GM12878 (cell line): ENCODE measurements around the gene SPIRE1. TPM values are rescaled to one million over a fixed set of nuclear protein-coding genes. Genes with fewer than 3 reads are reported as not detected.

Experiments used
- ATAC-seq: fragments of 200-7000 bp; cut with Tn5 transposase; 3 replicates; pipeline ENCODE4 v1.9.1; 2020; ENCODE audit warnings: mild to moderate bottlenecking, moderate library complexity
- BruUV-seq: library from RNA; stranded (reverse); fragments of 400-500 nt; replicated peaks from 2 replicates; lab custom pipeline; 2021; lab: Mats Ljungman, UMichigan
- CTCF ChIA-PET: fragments of 300-600 bp; sonication (Branson Sonifier 250); formaldehyde crosslinking; extraction: SDS; loops from one replicate; lab custom pipeline; 2021; ENCODE audit warnings: inconsistent platforms; lab: Yijun Ruan, JAX
- POLR2A ChIA-PET: fragments of 350-600 bp; formaldehyde crosslinking; extraction: SDS; loops from one replicate; lab custom pipeline; 2021; ENCODE audit warnings: inconsistent platforms; lab: Charles Lee
- RAD21 ChIA-PET: fragments of 300-600 bp; sonication (Branson Sonifier 250); formaldehyde crosslinking; loops from one replicate; lab custom pipeline; 2023; ENCODE audit warnings: antibody characterized with exemption; ENCODE audit not compliant: unreplicated experiment; lab: Charles Lee
- SMC1A ChIA-PET: fragments of 300-600 bp; sonication (Branson Sonifier 250); formaldehyde crosslinking; loops from one replicate; lab custom pipeline; 2023; ENCODE audit not compliant: unreplicated experiment, uncharacterized antibody; lab: Charles Lee
- DNase-seq: peaks from one replicate; pipeline ENCODE4 v3.0.0-alpha.2; 2011; ENCODE audit warnings: low read depth, low spot score
- FAIRE-seq: peaks from 3 replicates; lab custom pipeline; 2011; peaks lifted over from hg19 to GRCh38; lab: Jason Lieb, UNC
- H2AFZ ChIP-seq: 2 replicates; pipeline ENCODE4 v1.6.0; 2011; ENCODE audit warnings: low read depth, low read length, control low read depth; ENCODE audit not compliant: control insufficient read depth
- H3K27ac ChIP-seq: 2 replicates; pipeline ENCODE4 v1.5.1; 2011; ENCODE audit warnings: control low read depth; ENCODE audit not compliant: control insufficient read depth, insufficient read depth
- H3K27me3 ChIP-seq, 2 experiments: replicated peaks in 1 of 2; 2 replicates each; pipeline versions ENCODE4 v1.6.0 to v1.6.1; 2011; ENCODE audit warnings: low read length in 1 of 2; ENCODE audit not compliant: control insufficient read depth in 2 of 2, insufficient read depth in 2 of 2
- H3K36me3 ChIP-seq, 2 experiments: 2 replicates each; pipeline ENCODE4 v1.5.1; 2011; ENCODE audit warnings: low read length in 1 of 2; ENCODE audit not compliant: control insufficient read depth in 2 of 2, insufficient read depth in 2 of 2
- H3K4me1 ChIP-seq: 2 replicates; pipeline ENCODE4 v1.6.1; 2011; ENCODE audit warnings: mild to moderate bottlenecking, low read length, moderate library complexity, mixed read lengths; ENCODE audit not compliant: control insufficient read depth, insufficient read depth
- H3K4me2 ChIP-seq: 2 replicates; pipeline ENCODE4 v1.6.0; 2011; ENCODE audit warnings: control low read depth; ENCODE audit not compliant: control insufficient read depth, insufficient read depth
- H3K4me3 ChIP-seq: fragments of 200-600 bp; sonication (generic); 2 replicates; pipeline ENCODE4 v1.5.1; 2016
- H3K79me2 ChIP-seq: 2 replicates; pipeline ENCODE4 v1.6.0; 2011; ENCODE audit warnings: low read length; ENCODE audit not compliant: control insufficient read depth, insufficient read depth
- H3K9ac ChIP-seq: 2 replicates; pipeline ENCODE4 v1.8.0; 2011; ENCODE audit warnings: low read length, control low read depth, mixed read lengths; ENCODE audit not compliant: control insufficient read depth, insufficient read depth
- H3K9me3 ChIP-seq: replicated peaks from 3 replicates; pipeline ENCODE4 v1.5.1; 2011; ENCODE audit warnings: mild to moderate bottlenecking, low read length; ENCODE audit not compliant: control insufficient read depth, insufficient read depth
- H4K20me1 ChIP-seq: 2 replicates; pipeline ENCODE4 v1.6.0; 2011; ENCODE audit not compliant: control insufficient read depth, insufficient read depth
- BHLHE40 ChIP-seq, 2 experiments: fragments of 450-650 bp in 1 of 2; IDR thresholded peaks; 2 replicates each; pipeline ENCODE4 v1.6.1; 2011 to 2017; ENCODE audit warnings: low read depth in 2 of 2, borderline replicate concordance in 1 of 2, improper control_type of control experiment in 1 of 2, low read length in 1 of 2, mild to moderate bottlenecking in 1 of 2
- BMI1 ChIP-seq: fragments of 450-650 bp; IDR thresholded peaks from 2 replicates; pipeline ENCODE4 v1.6.1; 2016; ENCODE audit warnings: mild to moderate bottlenecking, moderate library complexity, borderline replicate concordance
- ELK1 ChIP-seq: IDR thresholded peaks from 2 replicates; pipeline ENCODE4 v1.6.1; 2012; ENCODE audit warnings: low read depth, low read length, improper control_type of control experiment
- EP300 ChIP-seq, 2 experiments: fragments of 150-350 bp in 1 of 2; IDR thresholded peaks; 2 replicates each; pipeline ENCODE4 v1.6.1; 2011 to 2012; ENCODE audit warnings: low read depth in 2 of 2, low read length in 2 of 2, borderline replicate concordance in 1 of 2, improper control_type of control experiment in 1 of 2, inconsistent platforms in 1 of 2; ENCODE audit not compliant: control insufficient read depth in 1 of 2
- ESRRA ChIP-seq: IDR thresholded peaks from 2 replicates; pipeline ENCODE4 v1.6.1; 2012; ENCODE audit warnings: mild to moderate bottlenecking, low read length, improper control_type of control experiment
- IRF3 ChIP-seq: fragments of 450-650 bp; IDR thresholded peaks from 2 replicates; pipeline ENCODE4 v1.6.1; 2014; ENCODE audit warnings: mild to moderate bottlenecking
- NRF1 ChIP-seq: conservative IDR thresholded peaks from 2 replicates; pipeline ENCODE4 v1.6.1; 2011; ENCODE audit warnings: mild to moderate bottlenecking, low read depth, low read length, improper control_type of control experiment
- POLR2AphosphoS5 ChIP-seq: IDR thresholded peaks from 2 replicates; pipeline ENCODE4 v1.6.1; 2011; ENCODE audit warnings: mild to moderate bottlenecking, low read length, inconsistent platforms
- REST ChIP-seq: IDR thresholded peaks from 2 replicates; pipeline ENCODE4 v1.6.1; 2012; ENCODE audit warnings: mild to moderate bottlenecking, low read depth, low read length
- SIX5 ChIP-seq: IDR thresholded peaks from 2 replicates; pipeline ENCODE4 v1.6.1; 2011; ENCODE audit warnings: mild to moderate bottlenecking, low read depth, low read length, moderate library complexity; ENCODE audit not compliant: severe bottlenecking
- SMARCA5 ChIP-seq: fragments of 450-650 bp; IDR thresholded peaks from 2 replicates; pipeline ENCODE4 v1.6.1; 2017; ENCODE audit warnings: mild to moderate bottlenecking
- SUPT20H ChIP-seq: IDR thresholded peaks from 2 replicates; pipeline ENCODE4 v1.6.1; 2011; ENCODE audit warnings: low read depth, mild to moderate bottlenecking, low read length, moderate library complexity, borderline replicate concordance; ENCODE audit not compliant: control insufficient read depth
- TCF3 ChIP-seq: IDR thresholded peaks from 2 replicates; pipeline ENCODE4 v1.6.1; 2012; ENCODE audit warnings: low read depth, mild to moderate bottlenecking, low read length, borderline replicate concordance; ENCODE audit not compliant: insufficient read depth
- USF1 ChIP-seq: IDR thresholded peaks from 2 replicates; pipeline ENCODE4 v1.6.1; 2011; ENCODE audit warnings: borderline replicate concordance, low read depth, mild to moderate bottlenecking, moderate library complexity, mixed read lengths, low read length; ENCODE audit not compliant: insufficient read depth; ENCODE audit errors: extremely low read length
- ZSCAN29 ChIP-seq: fragments of 450-650 bp; IDR thresholded peaks from 2 replicates; pipeline ENCODE4 v1.6.1; 2017; ENCODE audit warnings: mild to moderate bottlenecking, moderate library complexity
- WGBS: methylation state at CpG from one replicate; pipeline ENCODE4 v1.1.6; 2016; ENCODE audit warnings: low lambda C conversion rate; ENCODE audit not compliant: insufficient replicate concordance, insufficient coverage; ENCODE audit errors: missing lambda C conversion rate; 5-methylcytosine and 5-hydroxymethylcytosine counted together
- in situ Hi-C: fragments of 300-500 bp; cut with MboI; formaldehyde crosslinking; loops from 9 replicates; pipeline ENCODE4 v1.14.3; 2018; ENCODE audit warnings: mixed read lengths
- intact Hi-C: fragments of 100-400 bp; cut with micrococcal nuclease; formaldehyde crosslinking; loops from one replicate; pipeline ENCODE4 v1.14.2; 2022; ENCODE audit not compliant: unreplicated experiment
- polyA plus RNA-seq, 11 experiments: library from polyadenylated mRNA; depleted of rRNA in 4 of 11; unstranded in 6 of 11; stranded (reverse) in 5 of 11; fragments of >200 nt; fragmentation: Nextera tagmentation in 4 of 11; fragmentation: Illumina TruSeq in 1 of 11; extraction: Ambion mirVana in 4 of 11; extraction: Trizol in 1 of 11; gene quantifications; 1 replicate in 1 of 11; 2 replicates in 10 of 11; pipeline versions ENCODE4 v1.2.1 to v1.2.3, GENCODE V29; 2011 to 2016; ENCODE audit warnings: inconsistent platforms in 2 of 11, missing spikeins in 2 of 11, low read depth in 1 of 11
- total RNA-seq, 4 experiments: library from RNA; depleted of rRNA in 3 of 4; stranded (reverse); fragments of >200 nt in 3 of 4; fragmentation: Illumina TruSeq in 1 of 4; extraction: Trizol in 1 of 4; gene quantifications; 2 replicates each; pipeline versions ENCODE4 v1.2.1 to v1.2.3, GENCODE V29; 2013 to 2021

Gene SPIRE1
- total and polyA plus RNA-seq, 10 of the 15 experiments (the other 5 are each of a cell fraction or from before 2014, with no cell fraction given), result 0.18 to 9.2 (median 4.3) TPM

GRCh38 chr18:12668041-12668440 lies 10.1 kb upstream of the SPIRE1 start:
- H2AFZ ChIP-seq, result no peak overlapping the region
- no peak for FAIRE-seq
- CTCF ChIA-PET, result no interaction called here
- 88% methylated on average over 5 of the region's 5 CpGs for WGBS
- ATAC-seq, result no peak
- H3K9ac ChIP-seq, result no peak overlapping the region
- POLR2A ChIA-PET, result no interaction called here
- no TSS peak for BruUV-seq
- H3K79me2 ChIP-seq, result no peaks in the 10 kb centered on the region
- H4K20me1 ChIP-seq, result no peaks in the 10 kb centered on the region
- no peak for TF ChIP-seq POLR2AphosphoS5
- no peak for TF ChIP-seq TCF3
- no peak for TF ChIP-seq SMARCA5
- TF ChIP-seq SUPT20H, result no peak
- TF ChIP-seq EP300 (IDR thresholded peaks at IDR 0.05; ENCODE audit: borderline replicate concordance in 1 of 2, control insufficient read depth in 1 of 2, low read depth in 2 of 2, low read length in 2 of 2), result no peak
- no peak for TF ChIP-seq SIX5
- TF ChIP-seq ZSCAN29, result no peak
- TF ChIP-seq IRF3, result no peak
- no peak for TF ChIP-seq BMI1
- TF ChIP-seq REST, result no peak
- TF ChIP-seq ESRRA, result no peak
- no peak for TF ChIP-seq ELK1
- no peak for TF ChIP-seq USF1
- TF ChIP-seq BHLHE40 (IDR thresholded peaks at IDR 0.05; ENCODE audit: borderline replicate concordance in 1 of 2, low read depth in 2 of 2, low read length in 1 of 2), result no peak
- TF ChIP-seq NRF1, result no peak
- RAD21 ChIA-PET, result no interaction called here
- H3K36me3 ChIP-seq, result no peaks in the 10 kb centered on the region; a peak in 1 of 4 replicates
- no peaks in the 10 kb centered on the region for H3K4me1 ChIP-seq
- no peak overlapping the region for H3K27ac ChIP-seq
- DNase-seq, result no peak
- no peak overlapping the region for H3K4me2 ChIP-seq
- SMC1A ChIA-PET, result no interaction called here
- in situ Hi-C loops, result no loop called here
- intact Hi-C loops, result no loop called here
- no peaks in the 10 kb centered on the region for H3K27me3 ChIP-seq
- H3K9me3 ChIP-seq, result no peaks in the 10 kb centered on the region
- no peak overlapping the region for H3K4me3 ChIP-seq
